GOT3 (cell line): Measurements from ENCODE around the gene DNAJC5G.
A peak's percentile ranks its signal among the peaks of the same experiment; 100 is the strongest.
"Not testable (repeated sequence)": the region's sequence is repeated elsewhere in the genome, so short reads cannot be mapped to it uniquely, and the experiment has no call there.

Experiments used
- DNase-seq: peaks from one replicate; lab custom pipeline; 2025; ENCODE audit warnings: mixed read lengths; lab: John Stamatoyannopoulos, UW

The DNAJC5G gene

GRCh38 chr2:27308359-27308881 is 33.2 kb downstream of the DNAJC5G start, which contains the start of gene UCN:
UCN (minus strand) TSS chr2:27308445; CDS start chr2:27307895, 550 bp downstream.
- DNase-seq, result no peak

DNA sequence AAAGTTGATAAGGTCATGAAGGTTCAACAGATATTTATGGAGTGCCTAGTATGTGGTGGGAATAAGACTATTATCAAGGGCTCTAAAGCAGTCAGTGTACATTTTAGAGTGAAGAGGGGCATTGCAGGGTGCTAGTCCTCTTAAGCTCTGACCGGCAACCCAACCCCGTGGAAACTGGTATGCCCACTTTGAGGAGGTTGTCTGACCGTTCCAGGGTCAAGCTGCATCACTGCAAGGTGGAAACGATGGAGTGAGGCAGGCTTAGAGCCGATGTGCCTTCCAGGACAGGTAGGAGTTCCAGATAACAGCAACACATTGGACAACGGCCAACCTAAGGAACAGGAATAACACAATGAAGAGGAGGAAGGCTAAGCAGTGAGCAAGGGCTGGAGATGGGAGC is 34.4 kb downstream of the DNAJC5G start:
- no peak for DNase-seq

DNA sequence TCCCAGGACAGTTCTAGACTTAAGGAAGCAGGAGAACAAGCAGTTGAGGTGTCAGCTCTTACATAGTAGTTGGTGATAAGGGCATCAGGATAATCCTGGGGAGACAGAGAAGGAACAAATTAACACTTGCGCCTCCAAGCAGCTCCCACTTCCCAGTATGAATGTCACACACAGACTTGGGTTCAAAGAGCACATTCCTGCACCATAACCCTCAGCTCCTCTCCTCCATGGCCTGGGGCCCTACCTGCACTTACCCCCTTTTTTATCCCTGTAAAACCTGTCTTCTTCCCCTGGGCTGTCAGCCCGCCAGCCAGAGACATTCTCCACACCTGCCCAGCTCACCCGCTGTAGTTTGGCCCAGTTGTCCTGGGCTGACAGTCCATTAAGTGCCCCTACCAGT is 36.9 kb downstream of the DNAJC5G start:
- DNase-seq, result no peak

GRCh38 chr2:27313882-27314645 is 38.8 kb downstream of the DNAJC5G start:
- DNase-seq, result no peak

GRCh38 chr2:27314709-27315108 is 39.5 kb downstream of the DNAJC5G start:
- no peak for DNase-seq

- DNase-seq, result no peak
Measured at GRCh38 chr2:27315122-27315521, 39.9 kb downstream of the DNAJC5G start.

GRCh38 chr2:27316655-27317412 is 41.6 kb downstream of the DNAJC5G start:
- no peak for DNase-seq

DNA sequence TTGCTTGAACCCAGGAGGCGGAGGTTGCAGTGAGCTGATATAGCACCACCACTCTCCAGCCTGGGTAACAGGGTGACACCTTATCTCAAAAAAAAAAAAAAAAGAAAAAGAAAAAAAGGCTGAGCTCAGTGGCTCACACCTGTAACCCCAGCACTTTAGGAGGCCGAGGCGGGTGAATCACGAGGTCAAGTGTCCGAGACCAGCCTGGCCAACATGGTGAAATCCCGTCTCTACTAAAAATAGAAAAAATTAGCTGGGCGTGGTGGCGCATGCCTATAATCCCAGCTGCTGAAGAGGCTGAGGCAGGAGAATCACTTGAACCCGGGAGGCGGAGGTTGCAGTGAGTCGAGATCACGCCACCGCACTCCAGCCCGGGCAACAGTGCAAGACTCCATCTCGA is 44.6 kb downstream of the DNAJC5G start:
- not testable (repeated sequence) for DNase-seq

GRCh38 chr2:27320958-27321543 is 45.8 kb downstream of the DNAJC5G start:
- peak; percentile 86 for DNase-seq

GRCh38 chr2:27322301-27322765 is 47.1 kb downstream of the DNAJC5G start:
- no peak for DNase-seq

GRCh38 chr2:27322766-27323595 is 47.7 kb downstream of the DNAJC5G start, which contains the start of gene MPV17:
MPV17 (minus strand) TSS chr2:27323097; CDS start chr2:27322517, 580 bp downstream.
- DNase-seq, result peak; percentile 30

DNA sequence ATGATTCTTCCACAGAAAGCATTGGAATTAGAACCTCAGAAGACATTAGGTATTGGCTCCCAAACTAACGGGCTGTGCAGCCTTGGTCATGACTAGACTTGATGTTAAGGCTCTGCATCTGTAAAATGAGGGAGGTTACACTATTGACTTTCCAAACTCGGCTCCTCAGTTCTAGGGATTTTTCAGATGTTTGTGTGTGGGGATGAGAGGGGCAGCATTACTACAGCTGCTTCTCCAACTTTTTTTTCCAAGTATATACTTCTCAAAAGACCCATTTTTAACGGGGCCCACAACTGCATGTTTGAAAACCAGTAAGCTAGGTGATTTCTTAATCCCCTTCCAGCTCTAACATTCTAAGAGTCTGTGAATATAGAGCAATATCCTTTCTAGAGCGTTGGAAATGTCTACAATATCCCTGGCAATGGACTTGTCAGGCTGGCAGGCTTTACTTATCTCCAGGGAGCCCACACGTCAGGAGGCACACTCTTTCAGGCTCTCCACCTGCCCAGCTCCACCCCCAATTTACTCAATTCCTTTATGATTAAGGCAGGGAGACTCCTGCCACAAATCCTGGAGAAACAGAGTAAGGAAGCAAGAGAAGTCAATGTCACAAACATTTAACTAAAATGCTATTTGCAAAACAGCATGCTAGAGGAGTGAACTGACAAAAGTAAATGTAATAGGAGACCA is 48.5 kb downstream of the DNAJC5G start:
- DNase-seq, result no peak

DNA sequence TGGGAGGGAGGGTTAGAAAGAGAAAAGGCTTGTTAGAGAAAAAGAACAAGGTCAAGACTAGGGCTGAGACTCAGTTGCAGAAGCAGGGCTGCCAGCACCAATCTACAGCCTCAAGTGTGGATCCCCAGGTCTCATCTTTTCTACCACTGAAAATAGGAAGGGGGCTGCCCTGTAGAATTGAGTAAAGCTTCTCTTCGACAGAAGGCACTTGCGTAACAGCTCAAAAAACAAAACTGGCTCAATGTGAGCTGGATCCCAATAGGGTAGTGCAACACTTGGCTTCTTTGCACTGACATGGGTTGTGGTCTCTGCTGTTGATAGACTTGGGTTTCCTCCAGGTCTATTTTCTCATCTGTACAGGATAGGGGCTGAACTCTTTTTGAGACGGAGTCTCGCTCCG is 49.5 kb downstream of the DNAJC5G start:
- no peak for DNase-seq
